Stimulated activated naive CD8-positive, alpha-beta T cell treated with anti-CD3 and anti-CD28 coated beads, Interleukin-15, Interleukin-2, amounts not matched to agents 100 U/mL and 50 U/mL, for 24 hours (primary cell): Measurements from ENCODE around the gene MARCO.
"Not testable (repeated sequence)": the region's sequence is repeated elsewhere in the genome, so short reads cannot be mapped to it uniquely, and the experiment has no call there.

Source experiments
- ATAC-seq: fragments of 150-1000 bp; cut with Tn5 transposase; one replicate; pipeline ENCODE4 v1.10.0; 2021
- DNase-seq: peaks from one replicate; pipeline ENCODE4 v3.0.0; 2021

The MARCO gene

DNA sequence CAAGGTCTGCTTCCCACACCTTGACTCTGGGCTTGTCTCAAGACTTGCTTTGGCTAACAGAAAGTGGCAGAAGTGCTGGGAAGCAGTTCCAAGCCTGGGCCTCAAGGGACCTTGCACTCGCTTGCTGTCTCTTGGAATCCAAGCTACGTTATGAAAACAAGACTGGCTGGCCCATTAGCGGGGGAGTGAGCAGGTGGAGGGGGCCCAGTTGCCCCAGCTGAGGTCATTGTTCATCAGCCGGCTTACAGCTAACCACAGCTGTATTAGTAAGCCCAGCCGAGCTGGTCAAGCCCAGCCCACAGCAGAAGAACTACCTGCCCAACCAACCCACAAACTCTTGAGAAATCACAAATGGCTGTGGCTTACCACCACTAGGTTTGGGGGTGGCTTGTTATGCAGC is 63.1 kb downstream of the MARCO start:
- ATAC-seq: no peak
- no peak for DNase-seq

DNA sequence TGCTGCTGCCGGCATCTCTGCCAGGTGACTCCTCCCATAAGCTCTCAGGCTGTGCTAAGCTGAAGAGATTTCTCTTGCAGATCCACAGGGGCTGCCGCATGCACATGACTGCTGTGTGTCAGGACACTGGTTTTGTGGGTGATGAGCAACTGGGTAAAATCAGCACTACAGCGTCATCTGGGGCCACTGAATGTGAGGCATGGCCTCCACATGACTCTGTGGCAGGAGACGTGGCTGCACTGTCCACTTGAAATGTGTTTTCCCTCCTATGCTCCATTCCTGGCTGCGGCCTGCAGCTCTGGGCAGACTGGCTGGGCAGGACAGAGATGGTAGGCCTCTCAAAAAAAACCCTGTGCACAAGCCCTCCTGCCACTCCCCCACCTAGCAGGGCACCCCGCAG is 63.6 kb downstream of the MARCO start:
- no peak for DNase-seq
- ATAC-seq: no peak

DNA sequence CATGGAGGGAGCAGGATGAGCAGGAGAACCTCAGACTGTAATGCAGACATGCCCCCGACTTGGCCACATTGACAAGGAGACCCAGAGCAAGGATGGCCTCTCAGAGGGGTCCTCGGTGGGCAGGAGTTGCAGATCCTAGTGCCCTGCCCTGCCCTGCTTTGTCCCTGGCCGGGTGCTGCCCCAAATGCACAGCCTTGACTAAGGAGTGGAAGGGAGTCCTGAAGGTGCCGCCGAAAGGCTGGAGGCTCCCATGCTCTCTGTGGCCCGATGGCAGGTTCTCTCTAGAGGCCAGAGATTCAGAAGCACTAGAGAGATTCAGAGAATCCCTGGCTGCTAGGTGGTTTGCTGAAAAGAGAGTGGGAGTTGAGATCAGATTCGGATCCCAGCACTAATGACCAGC is 64.4 kb downstream of the MARCO start:
- no peak for DNase-seq

DNA sequence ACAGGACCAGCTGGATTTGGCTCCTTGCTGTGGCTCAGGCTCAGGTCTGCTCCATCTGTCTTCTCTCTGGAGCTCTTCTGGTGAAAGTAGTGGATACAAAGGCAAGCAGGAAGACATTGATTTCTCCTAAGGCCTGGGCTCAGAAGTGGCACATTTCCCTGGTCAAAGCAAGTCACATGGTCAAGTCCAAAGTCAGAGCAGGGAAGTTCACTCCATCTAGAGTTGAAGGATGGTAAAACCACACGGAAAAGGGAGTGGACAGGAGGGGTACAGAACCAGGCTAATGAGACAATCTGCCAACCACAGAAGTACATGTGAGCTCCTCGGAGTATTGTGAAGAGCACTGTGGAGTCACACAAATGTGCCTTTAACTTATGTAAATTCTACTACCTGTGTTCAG is 66.1 kb downstream of the MARCO start:
- ATAC-seq: no peak
- DNase-seq: no peak

More for the DNA sequence above, 64.4 kb downstream of the MARCO start:
- no peak for ATAC-seq

DNA sequence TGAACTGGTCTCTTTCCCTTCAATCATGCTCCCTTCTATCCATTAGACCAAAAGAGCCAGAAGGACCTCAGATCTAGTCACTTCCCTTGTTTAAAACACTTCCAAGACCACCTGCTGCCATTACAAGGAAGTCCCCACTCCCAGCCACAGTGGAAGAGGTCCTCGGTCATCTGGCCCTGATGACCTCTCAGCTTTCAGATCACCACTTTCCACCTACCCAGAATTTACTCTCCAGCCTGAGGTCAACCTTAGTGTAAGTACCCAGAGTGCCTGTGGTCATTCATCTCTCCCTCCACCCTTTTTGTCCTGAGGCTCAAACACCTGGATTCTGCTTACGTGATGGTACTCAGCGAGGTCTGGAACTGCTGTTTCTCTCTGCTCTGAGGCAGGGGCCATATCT is 67.1 kb downstream of the MARCO start:
- no peak for DNase-seq
- ATAC-seq: no peak

DNA sequence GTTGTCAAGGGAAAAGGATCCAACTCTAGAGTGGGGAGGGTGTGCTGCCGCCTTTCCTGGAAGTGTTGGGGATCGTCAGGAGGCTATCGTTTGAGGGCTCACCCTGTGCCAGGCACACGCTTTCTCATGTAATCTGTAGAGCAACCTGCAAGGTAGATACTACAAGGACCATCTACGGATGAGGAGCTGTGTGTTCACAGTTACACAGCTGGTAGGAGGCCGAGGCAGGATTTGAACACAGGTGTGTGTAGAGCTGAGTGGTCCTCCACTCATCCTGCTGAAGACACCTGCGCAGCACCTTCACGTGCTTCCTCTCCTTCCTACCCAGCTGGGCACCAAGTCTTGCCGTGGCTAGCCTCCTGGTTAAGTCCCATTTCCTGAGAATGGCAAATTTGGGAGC is 68.3 kb downstream of the MARCO start:
- DNase-seq (no peak), ATAC-seq (no peak)

DNA sequence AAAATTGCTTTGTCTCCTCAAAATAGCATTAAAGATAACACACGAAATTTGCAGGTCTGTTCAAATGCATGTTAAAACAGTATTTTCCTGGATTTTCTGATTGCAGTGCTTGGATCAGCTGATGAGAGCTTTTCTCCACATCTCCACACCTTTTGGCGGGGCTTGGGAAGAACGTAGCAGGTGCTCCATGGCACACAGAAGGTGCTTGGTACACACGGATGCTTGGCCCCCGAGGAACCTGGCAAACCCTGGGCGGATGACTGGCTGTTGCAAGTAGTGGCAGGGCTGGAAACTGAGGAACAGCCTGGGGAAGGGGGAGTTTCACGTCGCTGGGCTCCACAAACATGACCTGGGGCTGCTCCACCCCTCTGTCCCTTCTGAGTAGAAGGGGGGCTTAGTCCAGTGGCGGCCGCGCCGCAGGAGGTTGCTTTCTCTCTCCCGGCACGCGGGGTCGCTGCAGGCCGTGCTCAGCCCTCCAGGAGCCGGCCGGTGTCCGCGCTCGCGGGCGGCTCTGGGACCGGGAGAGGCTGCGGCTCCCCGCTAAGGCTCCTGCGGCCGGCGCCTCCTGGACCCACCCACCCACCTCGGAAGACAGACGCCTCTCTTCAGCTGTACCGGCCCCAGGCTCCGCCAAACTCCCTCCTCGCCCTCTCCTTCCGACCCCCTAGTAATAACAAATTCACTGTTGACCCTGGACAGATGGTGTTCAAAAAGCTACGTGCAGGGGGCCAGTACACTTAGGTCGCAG is 69.3 kb downstream of the MARCO start:
- DNase-seq (peak; percentile 38), ATAC-seq (peak; percentile 28)

DNA sequence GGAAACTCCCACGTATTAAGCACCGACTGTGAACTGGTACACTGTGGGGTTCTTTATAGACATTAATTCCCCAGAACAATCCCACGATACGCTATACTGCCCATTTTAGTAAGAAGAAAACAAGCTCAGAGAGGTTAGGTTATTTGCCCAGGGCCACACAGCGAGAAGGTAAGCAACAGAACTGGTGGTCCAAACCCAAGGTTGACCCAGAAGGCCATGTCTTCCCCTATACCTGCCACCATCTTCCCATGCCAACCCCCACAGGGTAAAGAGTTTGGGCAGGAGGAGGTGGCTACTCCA is 69.9 kb downstream of the MARCO start:
- DNase-seq (no peak), ATAC-seq (no peak)

DNA sequence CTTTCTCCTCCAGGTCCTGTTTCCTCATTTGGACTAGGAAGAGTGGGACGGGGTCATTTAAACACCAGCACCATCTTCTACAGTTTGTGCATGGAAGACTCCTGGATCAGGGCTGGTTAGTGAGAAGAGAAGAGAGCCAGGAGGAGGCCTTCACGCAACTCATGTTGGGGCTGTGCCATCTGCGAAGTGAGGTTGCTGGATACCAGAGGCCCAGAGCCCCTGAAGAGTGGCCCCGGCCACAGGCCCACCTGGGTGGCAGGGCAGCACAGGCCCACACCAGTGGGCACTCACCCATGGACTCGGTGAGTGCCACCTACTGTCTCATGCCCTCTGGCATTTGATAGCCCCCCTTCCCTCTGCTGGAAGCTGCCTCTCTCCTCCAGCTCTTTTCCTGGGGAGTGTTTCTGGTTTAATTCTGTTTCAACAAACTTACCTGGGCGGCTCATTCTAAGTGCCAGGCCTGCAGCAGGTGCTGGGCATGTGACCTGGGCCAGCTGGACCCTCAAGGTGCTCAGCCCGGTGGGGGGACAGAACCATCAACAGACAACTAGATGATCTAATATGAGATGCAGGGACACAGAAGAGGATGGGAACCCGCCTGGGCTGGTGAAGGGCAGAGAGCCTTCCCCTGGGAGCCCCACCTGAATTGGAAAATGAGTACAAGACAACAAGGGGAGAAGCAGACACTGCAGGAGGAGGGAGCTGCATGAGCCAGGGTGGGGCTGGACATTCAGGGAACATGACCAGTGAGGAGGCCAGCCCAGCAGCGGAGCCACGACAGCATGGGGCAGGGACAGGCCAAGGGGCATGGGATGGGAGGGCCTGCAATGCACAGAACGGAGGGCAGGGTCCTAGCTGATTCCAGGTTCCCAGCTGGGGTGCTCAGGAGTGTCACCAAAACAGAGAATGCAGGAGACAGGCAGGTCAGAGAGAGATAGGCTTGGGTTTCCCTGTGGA is 70.6 kb downstream of the MARCO start:
- DNase-seq (no peak), ATAC-seq (no peak)

DNA sequence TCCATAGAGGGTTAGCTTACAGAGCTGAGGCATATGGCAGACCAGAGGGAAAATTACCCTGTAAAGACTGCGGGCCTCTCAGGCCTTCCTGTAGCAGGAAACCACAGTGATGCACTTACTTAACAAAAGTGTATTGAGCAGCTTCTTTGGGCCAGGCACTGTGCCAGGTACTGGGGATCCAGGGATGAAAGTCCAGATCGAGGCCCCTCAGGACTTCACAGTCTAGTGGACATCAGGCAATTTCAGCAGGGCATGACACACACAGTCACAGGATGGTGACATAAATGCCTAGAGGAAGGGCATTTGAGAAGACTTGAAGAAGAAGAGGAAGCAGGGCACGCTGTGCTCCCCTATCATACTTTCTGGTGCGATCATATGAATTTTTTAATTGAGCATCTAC is 71.7 kb downstream of the MARCO start:
- no peak for ATAC-seq
- no peak for DNase-seq

DNA sequence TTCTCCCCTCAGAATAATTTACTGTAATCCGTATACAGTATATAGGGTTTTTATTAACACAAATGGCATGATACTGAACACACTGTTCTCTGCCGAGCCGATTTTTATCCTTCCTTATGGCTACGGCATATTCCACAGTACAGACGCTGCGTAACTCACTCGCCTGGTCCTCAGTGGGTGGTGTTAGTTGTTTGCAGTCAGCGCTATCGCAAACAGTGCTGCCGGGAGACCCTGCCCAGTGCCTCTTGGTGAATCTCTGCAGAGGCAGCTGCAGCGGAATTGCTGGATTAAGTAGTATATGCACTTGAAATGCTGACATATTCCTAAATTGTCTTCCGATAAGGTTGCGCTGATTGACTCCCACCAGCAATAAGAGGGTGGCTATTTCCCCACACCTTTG is 73.9 kb downstream of the MARCO start:
- no peak for ATAC-seq
- no peak for DNase-seq

DNA sequence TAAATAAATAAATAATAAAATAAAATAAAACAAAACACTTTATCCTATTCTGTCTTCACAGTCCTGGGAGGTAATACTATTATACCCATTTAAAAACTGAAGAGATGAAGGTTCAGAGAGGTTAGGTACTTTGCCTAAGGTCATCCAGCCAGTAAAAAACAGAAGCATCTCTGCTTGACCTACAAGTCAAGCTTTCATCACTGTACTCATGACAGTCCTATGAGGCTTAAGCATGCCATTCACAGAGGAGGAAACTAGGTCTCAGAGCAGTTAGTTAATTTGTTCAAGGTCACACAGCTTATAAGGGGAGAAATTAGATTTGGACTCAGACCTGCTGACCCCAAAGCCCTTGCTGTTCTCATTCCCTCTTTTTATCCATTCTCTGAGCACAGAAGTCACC is 77.5 kb downstream of the MARCO start:
- DNase-seq: no peak
- ATAC-seq: no peak

DNA sequence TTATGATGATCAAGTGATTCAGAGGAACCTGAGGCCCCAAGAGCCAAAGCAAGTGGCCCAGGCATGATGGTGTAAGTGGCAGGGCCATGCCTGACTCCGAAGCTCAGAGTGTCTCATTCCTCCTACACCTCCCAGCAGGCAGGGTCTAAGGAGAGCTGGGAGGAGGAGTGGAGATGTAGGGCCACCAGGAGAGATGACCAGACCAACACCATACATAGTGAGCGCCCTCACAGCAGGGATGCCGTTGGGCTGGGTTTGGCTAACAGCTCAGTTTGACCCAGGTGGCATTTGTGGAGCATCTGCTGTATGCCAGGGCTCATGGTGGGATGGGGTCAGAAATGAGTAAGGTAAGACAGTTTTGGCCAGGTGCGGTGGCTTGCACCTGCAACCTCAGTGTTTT is 80.7 kb downstream of the MARCO start:
- DNase-seq (no peak), ATAC-seq (peak; percentile 32)

DNA sequence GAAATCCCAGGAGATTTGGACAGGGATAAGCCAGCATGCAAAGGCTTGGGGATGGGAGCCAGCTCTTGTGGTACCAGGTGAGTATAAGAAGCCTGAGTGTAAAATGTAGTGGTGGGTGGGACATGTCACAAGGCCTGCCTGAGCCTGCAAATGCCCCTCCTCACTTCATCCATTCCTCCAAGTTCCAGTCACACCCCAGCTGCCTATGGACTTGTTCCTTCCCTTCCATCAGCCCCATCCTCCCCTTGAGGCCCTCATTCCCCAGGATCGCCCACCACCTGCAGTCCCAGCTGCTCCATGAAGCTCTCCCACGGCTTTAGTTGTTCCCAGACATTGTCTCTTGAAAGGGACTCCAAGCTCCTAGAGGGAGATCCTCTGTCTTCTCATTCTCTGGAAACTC is 81.5 kb downstream of the MARCO start:
- no peak for DNase-seq
- ATAC-seq: no peak

DNA sequence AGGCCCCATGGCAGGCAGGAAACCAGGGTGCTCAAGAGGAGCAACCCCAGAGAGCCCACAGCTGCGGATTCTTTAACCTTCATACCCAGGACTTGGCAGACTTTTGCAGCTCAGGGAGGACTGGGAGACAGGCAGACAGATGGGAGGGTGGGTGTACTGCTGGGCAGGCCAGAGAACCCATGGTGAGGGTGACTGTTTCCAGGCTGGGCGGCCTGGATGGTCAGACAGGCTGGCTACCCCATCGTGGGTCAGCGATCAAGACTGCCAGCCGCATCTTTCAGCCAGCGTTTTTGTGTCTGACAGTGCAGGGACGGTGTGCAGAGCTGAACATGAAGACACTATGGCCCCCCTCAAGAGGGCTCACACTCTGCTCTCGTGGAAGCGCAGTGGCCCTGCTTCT is 82.2 kb downstream of the MARCO start:
- ATAC-seq: no peak
- no peak for DNase-seq

DNA sequence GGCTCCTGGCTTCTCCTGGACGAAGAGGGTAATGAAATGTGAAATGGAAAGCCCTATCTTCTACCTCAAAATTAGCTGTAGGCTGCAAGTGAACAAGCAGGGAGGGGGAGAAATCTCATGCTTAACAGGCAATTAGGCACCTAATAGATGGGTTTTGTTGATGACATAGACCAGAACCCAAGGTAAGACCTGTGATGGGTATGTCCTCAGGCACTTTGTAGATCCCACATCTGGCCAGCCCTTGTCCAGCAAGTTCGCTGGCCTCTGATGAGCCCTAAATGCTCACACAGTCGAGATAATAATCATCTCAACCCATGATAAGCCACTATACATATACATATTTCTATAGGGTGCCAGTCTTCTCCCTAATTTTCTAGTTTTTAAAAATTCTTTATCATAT is 82.6 kb downstream of the MARCO start:
- ATAC-seq (no peak), DNase-seq (no peak)

DNA sequence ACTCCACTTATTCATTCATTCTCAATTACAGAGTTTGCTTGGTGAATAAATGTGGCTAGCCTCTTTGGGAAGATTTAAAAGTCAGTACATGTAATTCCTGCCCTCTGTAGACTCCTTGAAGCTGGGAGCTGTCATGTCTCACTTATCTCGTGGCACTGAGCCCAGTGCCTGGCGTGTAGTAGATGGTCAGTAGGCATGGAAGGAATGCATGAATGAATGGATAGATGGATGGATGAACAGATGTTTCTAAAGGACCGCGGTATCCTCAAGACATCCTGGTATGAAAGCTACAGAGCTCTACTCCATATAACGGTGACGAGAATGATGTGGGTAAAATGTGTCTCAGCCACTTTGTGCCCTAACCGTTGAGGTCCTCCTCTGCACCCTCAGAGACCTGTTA is 83.0 kb downstream of the MARCO start:
- ATAC-seq: no peak
- DNase-seq: no peak

DNA sequence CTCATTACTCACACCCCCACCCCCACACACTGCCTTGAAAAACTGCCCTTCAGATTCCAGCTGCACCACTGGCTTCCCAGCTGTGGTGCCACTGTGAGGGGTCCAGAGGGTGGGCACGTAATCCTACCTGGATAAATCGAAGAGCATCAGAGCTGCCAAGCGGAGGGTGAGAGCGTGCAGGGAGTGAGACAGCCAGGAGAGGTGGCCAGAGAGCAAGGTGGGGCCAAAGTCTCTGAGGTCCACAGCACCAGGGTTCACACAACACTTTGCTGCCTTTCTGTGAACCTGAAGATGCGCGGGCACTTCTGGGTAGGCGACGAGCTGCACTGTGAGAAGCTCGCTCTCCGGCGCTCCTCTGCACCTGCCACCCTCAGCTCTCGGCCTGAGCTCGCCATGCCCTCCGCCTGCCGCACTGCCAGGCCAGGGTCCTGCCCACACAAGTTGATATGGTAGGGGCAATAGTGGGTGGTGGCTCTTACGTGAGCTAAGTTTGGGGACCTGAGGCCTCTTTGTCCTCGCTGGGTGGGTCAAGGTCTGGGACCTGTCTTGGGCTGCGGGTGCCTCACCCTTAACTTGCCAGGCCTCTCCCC is 83.9 kb downstream of the MARCO start:
- no peak for ATAC-seq
- no peak for DNase-seq

DNA sequence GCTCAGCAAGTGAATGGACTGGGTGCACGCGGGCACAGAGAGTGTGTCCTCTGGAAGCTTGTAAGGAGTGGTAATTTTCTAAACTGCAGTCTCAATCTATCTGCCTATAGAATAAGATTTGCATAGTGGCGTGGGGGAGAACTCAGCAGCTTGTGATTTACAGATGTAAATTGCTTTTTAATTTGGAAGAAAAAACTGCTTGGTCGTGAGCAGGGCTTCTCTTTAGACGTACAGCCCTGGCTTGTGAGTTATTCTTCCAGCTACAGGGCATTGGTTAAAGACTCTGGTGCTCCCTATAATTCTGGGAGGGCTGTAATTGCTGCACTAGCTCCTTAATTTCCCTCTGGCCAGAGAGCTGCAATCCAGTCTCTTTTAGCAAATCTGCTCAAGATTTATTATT is 84.9 kb downstream of the MARCO start:
- DNase-seq: no peak
- ATAC-seq: no peak

DNA sequence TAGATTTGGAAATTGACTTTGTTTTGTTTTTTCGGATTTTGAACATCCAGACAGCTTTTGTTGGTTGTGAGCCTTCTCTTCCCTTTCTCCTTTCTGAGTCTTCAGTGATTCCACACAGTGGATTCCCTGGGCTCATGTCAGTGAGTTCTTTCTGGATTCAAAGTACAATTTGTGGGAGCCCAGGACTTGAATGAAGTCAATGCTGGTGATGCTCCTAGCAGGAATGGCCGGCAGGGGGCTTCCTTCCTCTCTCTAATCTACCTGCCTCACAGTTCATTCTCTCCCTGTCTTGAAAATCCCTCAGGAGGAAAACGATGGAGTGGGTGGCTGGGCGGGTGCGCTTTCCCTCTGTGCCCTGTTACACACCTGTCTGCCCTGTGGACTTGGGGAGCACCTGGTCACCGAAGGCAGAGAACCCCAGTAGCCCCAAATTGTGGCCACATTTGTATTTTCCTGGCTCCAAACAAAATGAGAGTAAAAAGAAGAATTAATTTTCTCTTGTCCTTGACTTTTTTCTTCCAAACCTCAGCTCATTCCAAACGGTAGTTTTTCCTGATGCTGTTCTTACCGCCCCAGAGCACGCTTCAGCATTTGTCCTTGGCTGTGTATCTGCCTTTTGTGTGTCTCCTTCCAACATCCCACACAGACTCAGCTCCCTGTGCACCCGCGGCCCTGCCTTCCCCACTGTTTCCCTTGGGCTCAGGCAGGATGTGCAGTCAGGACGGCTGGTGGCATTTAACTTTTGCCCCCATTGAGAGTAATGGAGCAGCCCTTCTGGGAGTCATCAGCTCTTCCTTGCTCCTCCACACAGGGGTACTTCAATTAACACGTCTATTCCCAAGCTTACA is 86.6 kb downstream of the MARCO start:
- peak; percentile 10 for DNase-seq
- no peak for ATAC-seq

DNA sequence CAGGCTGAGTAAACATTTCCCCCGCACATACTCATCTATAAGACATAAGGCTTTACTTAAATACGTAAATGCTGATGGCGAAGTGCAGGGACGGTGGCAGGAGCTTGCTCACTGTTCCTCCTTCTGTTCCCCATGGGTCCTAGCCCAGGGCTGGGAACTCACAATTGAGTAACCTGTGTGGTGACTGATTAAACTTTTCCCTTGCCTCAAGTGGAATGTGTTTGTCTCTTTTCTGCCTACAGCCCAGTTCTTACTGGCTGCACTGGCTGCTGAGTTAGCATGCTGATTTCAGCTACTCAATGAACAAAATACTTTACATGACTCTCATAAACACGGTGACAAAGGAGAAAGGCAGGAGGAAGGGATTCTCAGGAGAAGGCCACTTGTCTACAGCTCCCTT is 87.3 kb downstream of the MARCO start:
- DNase-seq: no peak
- ATAC-seq: no peak

DNA sequence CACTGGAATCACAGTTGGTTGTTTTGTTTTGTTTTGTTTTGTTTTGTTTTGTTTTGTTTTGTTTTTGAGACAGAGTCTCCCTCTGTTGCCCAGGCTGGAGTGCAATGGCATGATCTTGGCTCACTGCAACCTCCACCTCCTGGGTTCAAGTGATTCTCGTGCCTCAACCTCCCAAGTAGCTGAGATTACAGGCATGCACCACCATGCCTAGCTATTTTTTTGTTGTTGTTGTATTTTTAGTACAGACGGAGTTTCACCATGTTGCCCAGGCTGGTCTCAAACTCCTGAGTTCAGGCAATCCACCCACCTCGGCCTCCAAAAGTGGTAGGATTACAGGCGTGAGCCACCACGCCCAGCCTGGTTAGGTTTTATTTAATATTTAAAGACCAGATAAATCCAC is 95.9 kb downstream of the MARCO start:
- not testable (repeated sequence) for DNase-seq, ATAC-seq
